Esophagus muscularis mucosa (tissue), 4 donors: Measurements from ENCODE around the gene GNPTAB. TPM values are rescaled to one million over a fixed set of nuclear protein-coding genes. Genes with fewer than 3 reads are reported as not detected.
A peak's percentile ranks its signal among the peaks of the same experiment; 100 is the strongest.

Source experiments
- DNase-seq: peaks from one replicate; pipeline ENCODE4 v3.0.0-alpha.2; 2017; ENCODE audit errors: extremely low spot score
- H3K27ac ChIP-seq, 4 donors: fragments of 200-600 bp; sonication (generic); replicated peaks in 1 of 4; 1 replicate in 3 of 4; 2 replicates in 1 of 4; pipeline ENCODE4 v1.5.1; 2016 to 2019; ENCODE audit warnings: mild to moderate bottlenecking in 1 of 4
- H3K27me3 ChIP-seq, 4 donors: fragments of 200-600 bp; sonication (generic); one replicate each; pipeline versions ENCODE4 v1.5.1 to v1.6.0; 2016 to 2019
- H3K36me3 ChIP-seq, 4 donors: fragments of 200-600 bp; sonication (generic); one replicate each; pipeline ENCODE4 v1.5.1; 2016 to 2019
- H3K4me1 ChIP-seq, 4 donors: fragments of 200-600 bp; sonication (generic); one replicate each; pipeline ENCODE4 v1.5.1; 2016 to 2019
- H3K4me3 ChIP-seq, 4 donors: fragments of 200-600 bp; sonication (generic); 1 replicate in 2 of 4; 2 replicates in 2 of 4; pipeline ENCODE4 v1.5.1; 2016 to 2019; ENCODE audit warnings: mild to moderate bottlenecking in 4 of 4, moderate library complexity in 1 of 4
- H3K9me3 ChIP-seq, 4 donors: fragments of 200-600 bp; sonication (generic); 1 replicate in 3 of 4; 2 replicates in 1 of 4; pipeline ENCODE4 v1.5.1; 2016 to 2019
- CTCF ChIP-seq, 3 experiments: fragments of 200-600 bp in 2 of 3; fragments of 450-650 bp in 1 of 3; sonication (generic) in 2 of 3; IDR thresholded peaks; one replicate each; pipeline ENCODE4 v1.5.1; 2017 to 2019; ENCODE audit warnings: antibody characterized with exemption in 3 of 3, mild to moderate bottlenecking in 2 of 3, moderate library complexity in 1 of 3
- EP300 ChIP-seq: sonication (generic); formaldehyde crosslinking; IDR thresholded peaks from one replicate; pipeline ENCODE4 v1.6.1; 2017; ENCODE audit warnings: antibody characterized with exemption
- POLR2A ChIP-seq: fragments of 450-650 bp; IDR thresholded peaks from one replicate; pipeline ENCODE4 v1.6.1; 2017; ENCODE audit warnings: antibody characterized with exemption, moderate library complexity, mild to moderate bottlenecking, low read depth
- POLR2AphosphoS5 ChIP-seq, 2 donors: sonication (generic); formaldehyde crosslinking; IDR thresholded peaks; one replicate each; pipeline ENCODE4 v1.6.1; 2017; ENCODE audit warnings: antibody characterized with exemption in 2 of 2
- WGBS: methylation state at CpG from one replicate; pipeline ENCODE4 v1.1.5; 2018; 5-methylcytosine and 5-hydroxymethylcytosine counted together
- intact Hi-C: fragments of 100-400 bp; cut with DNase I; formaldehyde crosslinking; loops from one replicate; pipeline ENCODE4 v1.15.1; 2023
- total RNA-seq, 4 donors: library from RNA; depleted of rRNA; stranded (reverse); fragments of >200 nt; gene quantifications; one replicate each; pipeline versions ENCODE4 v1.1.0 to v1.2.1, GENCODE V29; 2016

The GNPTAB gene
- total RNA-seq, 4 donors from 2014 or later, result 30.5 to 37.0 (median 32.1) TPM

GRCh38 chr12:101779626-101780025 lies 51.1 kb downstream of the GNPTAB start:
- 97% methylated on average over 6 of the region's 6 CpGs for WGBS
- Histone ChIP-seq H3K36me3 (peaks cover 0 to 55% (median 25%) of the 10 kb centered on the region in 4 donors), H3K4me1 (peaks cover 0 to 16% (median 11%) of the 10 kb centered on the region in 4 donors), H3K4me3 (no peak overlapping the region), H3K9me3 (no peaks in the 10 kb centered on the region), H3K27me3 (no peaks in the 10 kb centered on the region), H3K27ac (no peak overlapping the region)
- intact Hi-C loops, result no loop called here
- DNase-seq, result no peak
- no peak for TF ChIP-seq POLR2AphosphoS5 (IDR thresholded peaks at IDR 0.05)
- TF ChIP-seq CTCF (IDR thresholded peaks at IDR 0.05), result no peak
- TF ChIP-seq POLR2A, result no peak
- TF ChIP-seq EP300, result no peak

- intact Hi-C loops, result no loop called here
- Histone ChIP-seq H3K9me3 (no peaks in the 10 kb centered on the region), H3K27ac (no peak overlapping the region), H3K27me3 (no peaks in the 10 kb centered on the region), H3K4me1 (peaks cover 0 to 16% (median 11%) of the 10 kb centered on the region in 4 donors), H3K36me3 (peaks cover 0 to 51% (median 21%) of the 10 kb centered on the region in 4 donors), H3K4me3 (no peak overlapping the region)
- 97% methylated on average over 3 of the region's 3 CpGs for WGBS
- DNase-seq, result no peak
- no peak for TF ChIP-seq EP300
- no peak for TF ChIP-seq POLR2AphosphoS5 (IDR thresholded peaks at IDR 0.05)
- TF ChIP-seq CTCF (IDR thresholded peaks at IDR 0.05), result no peak
- no peak for TF ChIP-seq POLR2A
Observed at GRCh38 chr12:101779200-101779599, 51.6 kb downstream of the GNPTAB start.

- DNase-seq, result no peak
- Histone ChIP-seq H3K27me3 (no peaks in the 10 kb centered on the region), H3K4me1 (peaks cover 0 to 16% (median 13%) of the 10 kb centered on the region in 4 donors), H3K4me3 (no peak overlapping the region), H3K9me3 (no peaks in the 10 kb centered on the region), H3K27ac (peak overlapping the region in 1 of 4 donors; percentile 37), H3K36me3 (peaks cover 0 to 39% (median 18%) of the 10 kb centered on the region in 4 donors)
- intact Hi-C loops, result no loop called here
- WGBS, result 61% methylated on average over 4 of the region's 4 CpGs
- TF ChIP-seq POLR2A, result no peak
- no peak for TF ChIP-seq CTCF (IDR thresholded peaks at IDR 0.05)
- TF ChIP-seq POLR2AphosphoS5 (IDR thresholded peaks at IDR 0.05), result no peak
- TF ChIP-seq EP300, result no peak
Observed at GRCh38 chr12:101777978-101778377, 52.8 kb downstream of the GNPTAB start.

- Histone ChIP-seq H3K36me3 (peaks cover 0 to 36% (median 18%) of the 10 kb centered on the region in 4 donors), H3K27me3 (no peaks in the 10 kb centered on the region), H3K9me3 (no peaks in the 10 kb centered on the region), H3K27ac (peak overlapping the region in 1 of 4 donors; percentile 37), H3K4me3 (no peak overlapping the region), H3K4me1 (peaks cover 0 to 16% (median 13%) of the 10 kb centered on the region in 4 donors)
- intact Hi-C loops, result no loop called here
- 41% methylated on average over 3 of the region's 3 CpGs for WGBS
- DNase-seq, result no peak
- TF ChIP-seq POLR2AphosphoS5 (IDR thresholded peaks at IDR 0.05) (no peak), CTCF (IDR thresholded peaks at IDR 0.05) (no peak), EP300 (no peak), POLR2A (no peak)
Observed at GRCh38 chr12:101777485-101777884, 53.3 kb downstream of the GNPTAB start.

- peaks cover 0 to 46% (median 26%) of the 10 kb centered on the region in 4 donors for H3K36me3 ChIP-seq
- no peak for TF ChIP-seq POLR2AphosphoS5 (IDR thresholded peaks at IDR 0.05)
- TF ChIP-seq EP300, result no peak
- TF ChIP-seq POLR2A, result no peak
- TF ChIP-seq CTCF (IDR thresholded peaks at IDR 0.05), result no peak
- intact Hi-C loops, result loop anchor here (2.0 kb wide), 1 partner anchor 63 kb away; no protein-coding TSS in a partner anchor
Observed at GRCh38 chr12:101775816-101776215, 54.9 kb downstream of the GNPTAB start.

More at GRCh38 chr12:101775816-101776215, 54.9 kb downstream of the GNPTAB start:
- 67% methylated on average over 2 of the region's 2 CpGs for WGBS
- no peak for DNase-seq
- no peaks in the 10 kb centered on the region for H3K9me3 ChIP-seq
- H3K27me3 ChIP-seq, result no peaks in the 10 kb centered on the region
- no peak overlapping the region for H3K4me3 ChIP-seq
- H3K27ac ChIP-seq, result no peak overlapping the region
- H3K4me1 ChIP-seq, result peaks cover 0 to 16% (median 13%) of the 10 kb centered on the region in 4 donors
